ENCODE measurements around the gene GRIA3.

GRIA3 gene

DNA sequence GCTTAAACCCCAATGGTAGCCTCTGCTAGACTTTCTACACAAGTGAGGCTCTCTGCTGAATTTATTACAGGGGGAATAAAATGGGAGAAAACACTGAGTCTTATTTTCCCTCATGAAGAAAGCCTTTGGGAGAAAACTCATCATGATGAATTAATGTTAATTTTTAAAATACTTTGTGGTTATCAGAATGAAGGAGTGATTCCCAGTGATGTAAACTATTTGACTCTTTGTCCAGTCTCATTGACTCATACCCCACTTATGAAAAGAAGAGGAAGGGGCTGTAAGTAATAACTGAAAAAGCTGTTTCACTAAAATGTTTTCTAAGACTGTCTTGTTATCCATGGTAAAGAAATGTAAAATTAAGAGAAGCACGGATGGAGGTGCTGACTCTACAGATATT lies 208.8 kb downstream of the GRIA3 start:
- no peak overlapping the region for H3K27ac ChIP-seq
- H3K9ac ChIP-seq = no peak overlapping the region
- no peaks in the 10 kb centered on the region for H3K36me3 ChIP-seq (ENCODE audit: control insufficient read depth, insufficient read depth, low read length)
- no peaks in the 10 kb centered on the region for H3K9me3 ChIP-seq (ENCODE audit: control insufficient read depth, low read length)
- H3K4me1 ChIP-seq = no peaks in the 10 kb centered on the region
- H3K79me2 ChIP-seq = no peaks in the 10 kb centered on the region
- H2AFZ ChIP-seq = no peak overlapping the region
- H3K27me3 ChIP-seq (ENCODE audit: control insufficient read depth, insufficient read depth, low read length) = no peaks in the 10 kb centered on the region
- TF ChIP-seq, protein P1, sequence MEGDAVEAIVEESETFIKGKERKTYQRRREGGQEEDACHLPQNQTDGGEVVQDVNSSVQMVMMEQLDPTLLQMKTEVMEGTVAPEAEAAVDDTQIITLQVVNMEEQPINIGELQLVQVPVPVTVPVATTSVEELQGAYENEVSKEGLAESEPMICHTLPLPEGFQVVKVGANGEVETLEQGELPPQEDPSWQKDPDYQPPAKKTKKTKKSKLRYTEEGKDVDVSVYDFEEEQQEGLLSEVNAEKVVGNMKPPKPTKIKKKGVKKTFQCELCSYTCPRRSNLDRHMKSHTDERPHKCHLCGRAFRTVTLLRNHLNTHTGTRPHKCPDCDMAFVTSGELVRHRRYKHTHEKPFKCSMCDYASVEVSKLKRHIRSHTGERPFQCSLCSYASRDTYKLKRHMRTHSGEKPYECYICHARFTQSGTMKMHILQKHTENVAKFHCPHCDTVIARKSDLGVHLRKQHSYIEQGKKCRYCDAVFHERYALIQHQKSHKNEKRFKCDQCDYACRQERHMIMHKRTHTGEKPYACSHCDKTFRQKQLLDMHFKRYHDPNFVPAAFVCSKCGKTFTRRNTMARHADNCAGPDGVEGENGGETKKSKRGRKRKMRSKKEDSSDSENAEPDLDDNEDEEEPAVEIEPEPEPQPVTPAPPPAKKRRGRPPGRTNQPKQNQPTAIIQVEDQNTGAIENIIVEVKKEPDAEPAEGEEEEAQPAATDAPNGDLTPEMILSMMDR (IDR thresholded peaks at IDR 0.05) = no peak
- H3K4me2 ChIP-seq (ENCODE audit: low read length) = no peak overlapping the region
- H3K4me3 ChIP-seq (ENCODE audit: low read depth, low read length) = no peak overlapping the region

DNA sequence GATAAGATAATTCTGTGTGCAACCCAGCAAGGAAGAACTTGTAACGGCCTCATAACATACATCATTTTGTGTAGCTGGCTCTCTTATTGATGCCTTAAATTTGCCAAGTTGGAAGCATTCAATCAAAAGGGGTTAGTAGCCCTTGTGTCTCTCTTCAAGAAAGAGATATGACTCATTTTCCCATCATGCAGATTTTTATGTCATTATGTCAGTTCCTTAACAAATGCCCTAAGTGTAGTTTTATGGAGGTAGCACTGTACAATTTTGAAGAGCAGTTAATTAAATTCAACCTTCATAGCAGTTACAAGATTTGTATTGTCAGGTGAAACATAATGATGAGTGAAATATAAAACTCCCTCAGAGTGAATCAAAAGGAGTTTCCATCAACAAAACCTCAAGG lies 215.6 kb downstream of the GRIA3 start:
- no peaks in the 10 kb centered on the region for H3K9me3 ChIP-seq (ENCODE audit: control insufficient read depth, low read length)
- no peaks in the 10 kb centered on the region for H3K4me1 ChIP-seq
- no peak overlapping the region for H3K27ac ChIP-seq
- H3K27me3 ChIP-seq (ENCODE audit: control insufficient read depth, insufficient read depth, low read length) = no peaks in the 10 kb centered on the region
- H3K4me3 ChIP-seq (ENCODE audit: low read depth, low read length) = no peak overlapping the region
- no peaks in the 10 kb centered on the region for H3K79me2 ChIP-seq
- H3K9ac ChIP-seq = no peak overlapping the region
- no peak overlapping the region for H2AFZ ChIP-seq
- H3K4me2 ChIP-seq (ENCODE audit: low read length) = no peak overlapping the region
- TF ChIP-seq, protein P1 (IDR thresholded peaks at IDR 0.05) = no peak
- no peaks in the 10 kb centered on the region for H3K36me3 ChIP-seq (ENCODE audit: control insufficient read depth, insufficient read depth, low read length)

DNA sequence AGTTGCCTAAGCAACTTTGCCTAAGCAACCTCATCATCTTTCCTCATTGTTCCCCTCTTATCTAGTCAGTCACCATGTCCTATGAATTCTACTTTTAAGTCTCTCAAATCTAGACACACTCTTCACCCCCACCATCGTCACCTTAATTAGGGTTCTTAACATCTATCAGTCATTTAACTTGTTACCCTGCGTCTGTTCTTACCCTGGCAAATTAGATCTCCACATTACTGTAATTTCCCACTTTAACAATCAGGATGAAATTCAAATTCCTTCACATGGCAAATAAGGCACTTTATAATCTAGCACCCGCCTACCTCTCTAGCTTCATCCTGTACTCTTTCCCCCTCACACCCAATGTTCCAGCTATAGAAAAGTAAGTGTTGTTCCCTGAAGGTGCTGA lies 221.2 kb downstream of the GRIA3 start:
- no peak overlapping the region for H3K9ac ChIP-seq
- H2AFZ ChIP-seq = no peak overlapping the region
- H3K27ac ChIP-seq = no peak overlapping the region
- no peak overlapping the region for H3K4me2 ChIP-seq (ENCODE audit: low read length)
- H3K4me1 ChIP-seq = peaks cover 1% of the 10 kb centered on the region
- no peak overlapping the region for H3K4me3 ChIP-seq (ENCODE audit: low read depth, low read length)
- H3K36me3 ChIP-seq (ENCODE audit: control insufficient read depth, insufficient read depth, low read length) = no peaks in the 10 kb centered on the region
- no peaks in the 10 kb centered on the region for H3K9me3 ChIP-seq (ENCODE audit: control insufficient read depth, low read length)
- H3K79me2 ChIP-seq = no peaks in the 10 kb centered on the region
- H3K27me3 ChIP-seq (ENCODE audit: control insufficient read depth, insufficient read depth, low read length) = no peaks in the 10 kb centered on the region
- TF ChIP-seq, protein P1 (IDR thresholded peaks at IDR 0.05) = no peak

DNA sequence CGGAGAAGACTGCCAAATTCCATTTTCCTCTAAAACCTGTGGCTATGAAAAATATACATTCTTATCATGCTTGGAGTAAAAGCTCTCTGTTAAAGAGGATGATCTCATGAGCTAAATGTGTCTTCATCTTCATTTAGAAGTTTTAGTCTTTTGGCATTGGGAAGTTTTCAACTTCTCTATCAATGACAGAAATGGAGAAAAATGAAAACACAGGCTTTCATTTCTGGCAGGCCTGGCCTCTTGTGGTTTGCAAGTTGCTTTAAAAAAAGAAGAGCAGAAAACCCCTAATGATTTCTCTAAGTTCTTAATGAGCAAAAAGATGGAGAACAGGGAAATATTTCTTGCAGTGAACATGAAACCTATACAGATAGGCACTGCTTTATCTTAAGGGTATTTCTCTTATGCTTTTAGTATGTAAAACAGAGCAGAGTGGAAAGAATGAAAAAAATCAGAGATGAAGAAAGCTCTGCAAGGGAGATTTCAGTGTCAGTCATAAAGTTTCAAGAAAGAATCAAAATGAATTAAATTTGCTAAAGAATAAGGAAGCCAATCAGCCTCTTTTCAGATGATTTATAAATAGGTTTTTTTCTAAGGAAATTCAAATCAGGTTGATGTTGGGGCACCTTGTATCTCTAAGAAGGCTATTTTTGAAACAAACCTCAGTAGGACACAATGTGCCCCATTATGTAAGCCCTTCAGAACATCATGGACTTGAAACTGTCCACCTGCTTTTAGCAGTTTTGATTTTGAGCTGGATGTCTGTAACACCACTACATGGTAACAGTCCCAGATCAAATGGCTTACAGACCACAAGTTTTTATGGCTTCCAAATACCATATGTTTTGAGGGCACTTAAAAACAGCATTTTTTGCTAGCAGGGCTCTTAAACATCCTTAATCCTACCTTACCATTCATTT lies 225.0 kb downstream of the GRIA3 start:
- Histone ChIP-seq H3K36me3 (ENCODE audit: control insufficient read depth, insufficient read depth, low read length) (no peaks in the 10 kb centered on the region), H3K27me3 (ENCODE audit: control insufficient read depth, insufficient read depth, low read length) (no peaks in the 10 kb centered on the region), H3K4me2 (ENCODE audit: low read length) (no peak overlapping the region), H2AFZ (no peak overlapping the region), H3K27ac (no peak overlapping the region), H3K4me1 (peaks cover 6% of the 10 kb centered on the region), H3K4me3 (ENCODE audit: low read depth, low read length) (no peak overlapping the region), H3K9ac (no peak overlapping the region), H3K9me3 (ENCODE audit: control insufficient read depth, low read length) (no peaks in the 10 kb centered on the region), H3K79me2 (no peaks in the 10 kb centered on the region)
- TF ChIP-seq, protein P1 (IDR thresholded peaks at IDR 0.05) = no peak

DNA sequence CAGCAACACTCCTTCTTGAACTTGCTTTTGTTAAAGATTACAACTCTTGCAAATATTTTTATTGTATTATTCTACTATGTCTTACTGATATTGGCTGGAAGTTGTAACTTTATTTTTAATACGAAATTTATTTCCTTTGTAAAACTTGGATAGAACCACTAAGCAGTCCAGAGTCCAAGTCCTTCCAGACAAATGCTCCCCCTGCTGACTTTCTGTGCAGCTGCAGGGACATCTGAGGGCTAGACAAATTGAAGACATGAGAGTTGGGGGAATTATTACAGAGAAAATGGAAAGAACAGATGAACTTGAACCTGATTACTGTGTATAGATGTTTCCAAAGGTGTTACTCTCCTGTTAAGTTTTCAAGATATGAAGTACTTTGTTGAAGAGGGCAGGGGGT lies 238.8 kb downstream of the GRIA3 start:
- no peaks in the 10 kb centered on the region for H3K27me3 ChIP-seq (ENCODE audit: control insufficient read depth, insufficient read depth, low read length)
- no peaks in the 10 kb centered on the region for H3K79me2 ChIP-seq
- H3K4me1 ChIP-seq = peaks cover 9% of the 10 kb centered on the region
- H3K4me2 ChIP-seq (ENCODE audit: low read length) = no peak overlapping the region
- no peak overlapping the region for H3K9ac ChIP-seq
- no peaks in the 10 kb centered on the region for H3K9me3 ChIP-seq (ENCODE audit: control insufficient read depth, low read length)
- H3K36me3 ChIP-seq (ENCODE audit: control insufficient read depth, insufficient read depth, low read length) = no peaks in the 10 kb centered on the region
- H3K27ac ChIP-seq = no peak overlapping the region
- TF ChIP-seq, protein P1 (IDR thresholded peaks at IDR 0.05) = peak; percentile 64
- H2AFZ ChIP-seq = no peak overlapping the region
- no peak overlapping the region for H3K4me3 ChIP-seq (ENCODE audit: low read depth, low read length)

All from parathyroid adenoma (tissue), 2 donors.